ENCODE measurements around the gene SLC30A2.

SLC30A2 gene

DNA sequence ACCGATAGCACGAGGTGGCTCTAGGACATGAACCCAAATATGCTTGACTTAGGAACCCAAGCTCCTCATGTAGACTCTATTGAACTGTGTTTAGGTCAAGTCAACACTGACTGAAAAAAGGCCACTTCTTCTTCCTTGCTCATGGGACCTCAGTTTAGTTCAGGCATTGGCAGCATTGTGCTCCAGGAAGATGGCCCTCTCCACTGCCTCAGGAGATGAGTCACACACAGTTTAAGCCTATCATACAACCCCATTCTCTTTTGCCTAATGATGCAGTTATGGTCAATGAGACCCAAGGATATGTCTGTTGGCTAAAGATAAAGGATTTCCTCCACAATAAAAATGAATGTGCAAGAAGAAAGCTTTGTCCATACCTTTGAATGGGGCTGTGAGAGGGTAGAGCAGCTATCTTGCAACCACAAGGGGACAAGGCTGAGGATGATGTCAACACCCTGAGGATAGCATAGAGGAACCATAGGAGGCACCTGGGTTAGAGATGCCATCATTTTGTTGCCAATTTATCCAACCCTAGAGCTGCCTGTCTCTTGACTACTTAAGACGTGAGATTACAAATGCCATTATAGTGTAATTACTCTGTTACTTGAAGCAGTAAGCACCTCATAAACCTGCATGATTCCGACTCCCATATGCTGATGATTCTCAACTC lies 24.5 kb upstream of the SLC30A2 start:
- no peak for DNase-seq (ENCODE audit: extremely low read depth in 1 of 2, low read depth in 1 of 2)

DNA sequence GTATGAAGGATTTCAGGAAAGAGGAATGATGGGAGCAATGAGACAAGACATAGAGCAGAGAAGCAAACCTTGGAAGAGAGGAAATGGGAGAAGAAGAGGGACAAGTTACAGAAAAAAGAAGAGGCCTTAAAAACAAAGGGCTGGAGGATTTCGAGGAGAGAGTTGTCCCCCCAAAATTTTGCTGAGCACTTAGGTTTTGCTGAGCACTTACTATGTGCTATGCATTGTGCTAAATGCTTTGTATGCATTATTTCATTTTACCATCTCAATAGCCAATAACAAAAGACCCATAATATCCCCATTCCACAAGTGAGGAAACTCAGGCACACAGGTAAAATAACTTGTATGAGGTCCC lies 24.0 kb upstream of the SLC30A2 start:
- no peak for DNase-seq (ENCODE audit: extremely low read depth in 1 of 2, low read depth in 1 of 2)

DNA sequence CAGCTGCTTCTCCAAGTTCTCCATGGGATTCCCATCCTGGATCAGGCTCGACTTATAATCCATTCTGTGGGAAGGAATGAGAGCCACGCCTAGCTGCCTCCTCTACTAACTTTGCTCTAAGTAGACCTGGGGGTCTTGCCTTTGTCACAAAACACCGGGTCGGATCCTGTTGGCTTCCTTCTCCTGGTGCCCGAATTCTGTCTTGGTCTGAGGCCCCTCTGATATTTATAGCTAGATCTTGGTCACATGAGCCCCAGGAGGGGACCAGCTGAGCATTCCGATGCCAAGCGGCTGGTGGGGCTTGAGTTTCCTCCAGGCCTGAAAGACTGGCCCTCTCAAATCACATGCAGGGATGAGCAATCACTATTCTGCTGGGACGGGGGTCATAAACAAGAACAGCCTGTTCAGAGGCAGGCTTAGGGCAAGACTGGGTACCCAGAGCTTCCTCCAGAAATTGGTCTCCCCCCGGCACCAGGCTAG lies 21.6 kb upstream of the SLC30A2 start, which contains the start of gene TRIM63:
TSS of gene TRIM63 (minus strand) at position 199 of the 480 bp plus-strand sequence. CDS start at position 63, 136 bp downstream.
- DNase-seq (ENCODE audit: extremely low read depth in 1 of 2, low read depth in 1 of 2), result no peak

DNA sequence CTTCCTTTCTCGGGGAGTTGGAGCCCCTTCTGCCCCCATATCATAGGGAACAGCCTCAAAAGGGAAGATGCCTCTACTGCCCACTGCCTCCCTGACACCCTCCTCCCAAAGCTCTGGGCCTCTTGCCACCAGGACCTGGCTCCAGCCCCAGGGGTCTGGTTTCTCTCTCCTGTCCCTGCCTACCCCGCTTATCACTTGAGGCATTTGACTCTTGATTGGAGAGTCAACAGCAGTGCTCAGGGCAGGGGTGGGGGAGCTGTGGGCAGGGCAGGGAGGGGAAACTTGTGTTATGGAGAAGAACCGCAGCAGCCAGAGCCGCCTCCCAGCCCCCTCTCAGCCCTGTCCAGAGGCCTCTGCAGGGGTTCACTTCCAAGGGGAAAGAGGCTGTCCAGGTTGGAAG lies 20.9 kb upstream of the SLC30A2 start:
- no peak for DNase-seq (ENCODE audit: extremely low read depth in 1 of 2, low read depth in 1 of 2)

DNA sequence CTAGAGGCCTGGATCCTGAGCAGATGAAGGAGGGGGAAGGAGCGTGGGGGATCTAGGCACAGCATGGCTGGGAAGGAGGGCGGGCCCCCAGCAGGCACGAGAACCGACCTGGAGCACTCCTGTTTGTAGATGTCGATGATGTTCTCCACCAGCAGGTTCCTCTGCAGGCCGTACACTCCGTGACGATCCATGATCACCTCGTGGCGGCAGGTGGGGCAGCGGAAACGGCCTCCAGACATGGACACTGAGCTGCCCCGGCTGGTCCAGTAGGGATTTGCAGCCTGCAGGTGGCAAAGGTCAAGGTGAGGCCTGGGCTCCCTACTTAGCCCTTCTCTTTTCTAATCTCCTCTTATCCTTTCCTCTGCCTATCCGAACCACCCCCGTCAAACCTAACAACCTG lies 20.2 kb upstream of the SLC30A2 start:
- DNase-seq (ENCODE audit: extremely low read depth in 1 of 2, low read depth in 1 of 2), result no peak

DNA sequence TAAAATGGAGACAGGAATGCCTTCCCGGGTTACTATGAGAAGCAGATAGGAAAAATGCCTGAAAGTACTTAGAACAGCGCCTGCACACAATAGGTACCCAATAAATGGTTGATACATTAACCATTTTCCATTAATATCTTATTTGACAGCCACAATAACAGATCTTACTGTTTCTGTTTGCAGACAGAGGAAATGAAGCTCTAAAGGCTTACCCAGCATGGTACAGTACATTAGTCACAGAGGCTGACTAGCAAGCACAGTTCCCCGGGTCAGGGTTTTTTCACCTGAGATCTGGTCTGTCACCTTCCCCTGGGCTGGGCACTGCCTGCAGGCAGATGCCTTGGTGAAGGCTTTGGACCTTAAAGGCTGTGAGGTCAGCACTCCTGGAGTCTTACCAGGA lies 18.6 kb upstream of the SLC30A2 start:
- DNase-seq (ENCODE audit: extremely low read depth in 1 of 2, low read depth in 1 of 2), result no peak

DNA sequence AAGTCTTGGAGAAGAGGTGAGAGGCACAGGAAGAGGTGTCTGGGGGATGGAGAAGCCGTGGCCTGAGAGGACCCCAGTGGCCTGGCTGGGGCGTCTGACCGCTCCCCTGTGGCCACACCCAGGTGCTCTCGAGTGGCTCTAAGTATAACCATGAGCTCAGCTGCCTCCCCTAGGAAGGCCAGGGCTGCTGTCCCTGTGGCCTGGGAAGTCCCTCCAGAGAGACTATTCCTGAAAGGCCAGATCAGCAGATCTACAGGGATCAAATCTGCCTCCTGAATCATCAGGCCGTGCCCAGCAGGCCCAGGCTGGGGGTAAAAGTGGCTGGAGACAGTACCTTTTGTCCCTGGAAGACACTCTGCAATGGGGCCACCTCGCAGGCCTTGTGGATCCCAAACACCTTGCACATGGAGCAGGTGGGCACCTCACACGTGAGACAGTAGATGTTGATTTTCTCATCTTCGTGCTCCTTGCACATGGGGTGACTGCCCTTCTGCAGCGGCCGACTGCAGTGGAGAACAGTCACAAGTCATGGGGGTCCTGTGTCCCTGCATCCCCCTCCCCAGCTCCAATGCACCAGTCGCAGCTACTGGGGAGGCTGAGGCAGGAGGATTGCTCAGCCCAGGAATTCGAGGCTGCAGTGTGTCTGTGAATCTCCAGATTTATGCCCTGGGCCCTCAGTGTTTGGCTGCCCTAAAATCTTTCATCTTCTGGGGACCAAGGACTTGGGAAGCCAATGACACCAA lies 15.1 kb upstream of the SLC30A2 start:
- no peak for DNase-seq (ENCODE audit: extremely low read depth in 1 of 2, low read depth in 1 of 2)

DNA sequence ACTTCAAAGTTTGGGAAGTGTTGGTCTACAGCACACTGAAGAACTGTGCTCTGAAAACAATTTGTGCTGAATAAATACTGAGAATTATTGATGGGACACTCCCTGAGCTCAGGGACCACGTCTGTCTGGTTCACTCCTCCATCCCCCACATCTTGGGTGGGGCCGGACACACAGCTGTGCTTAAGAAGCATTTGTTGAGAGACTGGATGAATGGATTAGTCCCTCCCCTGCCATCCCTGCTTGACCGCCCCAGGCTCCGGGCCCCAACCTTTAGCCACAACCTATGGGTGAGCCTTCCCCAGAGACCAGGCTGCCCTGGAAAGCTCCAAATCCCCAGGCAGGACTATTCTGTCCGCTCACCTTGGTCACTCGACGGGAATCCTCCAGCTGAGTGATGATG lies 14.0 kb upstream of the SLC30A2 start:
- DNase-seq (ENCODE audit: extremely low read depth in 1 of 2, low read depth in 1 of 2), result no peak

DNA sequence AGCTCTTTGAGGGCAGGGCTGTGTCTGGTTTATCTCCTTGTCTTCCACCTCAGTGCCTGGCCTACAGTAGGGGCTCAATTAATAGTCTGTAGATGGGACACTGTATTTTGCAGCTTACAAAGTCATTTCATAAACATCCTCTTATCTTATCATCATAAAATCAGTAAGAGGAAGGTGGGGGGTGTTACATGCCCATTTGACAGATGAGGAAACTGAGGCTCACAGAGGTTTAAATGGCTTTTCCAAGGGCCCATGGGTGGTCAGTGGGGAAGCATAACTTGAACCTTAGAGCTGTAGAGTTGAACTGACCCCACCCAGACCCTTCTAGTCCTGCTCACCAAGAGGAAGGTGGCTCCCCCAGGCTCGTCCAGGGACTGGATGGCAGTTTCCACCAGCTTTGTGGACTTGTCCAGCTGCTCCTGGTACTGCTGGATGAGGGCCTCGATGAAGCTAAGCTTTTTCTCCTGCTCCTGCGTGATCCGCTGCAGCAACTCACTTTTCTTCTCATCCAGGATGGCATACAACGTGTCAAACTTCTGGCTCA lies 12.2 kb upstream of the SLC30A2 start:
- no peak for DNase-seq (ENCODE audit: extremely low read depth in 1 of 2, low read depth in 1 of 2)

DNA sequence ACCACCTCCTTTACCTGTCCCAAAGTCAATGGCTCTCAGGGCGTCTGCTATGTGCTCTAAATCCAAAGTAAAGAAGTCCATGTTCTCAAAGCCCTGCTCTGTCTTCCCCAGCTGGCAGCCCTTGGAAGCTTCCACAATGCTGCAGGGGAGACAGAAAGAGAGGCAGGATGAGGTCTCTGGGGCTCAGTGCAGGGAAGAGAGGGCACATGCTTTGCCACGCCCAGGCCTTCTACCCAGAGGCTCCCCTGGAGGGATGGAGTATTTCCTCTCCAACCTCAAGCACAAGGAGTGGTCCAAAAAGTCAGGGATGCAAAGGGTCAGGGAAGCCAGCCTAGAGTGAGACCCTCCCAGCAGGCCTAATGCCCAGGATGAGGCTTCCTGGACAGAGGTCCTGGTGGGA lies 11.3 kb upstream of the SLC30A2 start:
- DNase-seq (ENCODE audit: extremely low read depth in 1 of 2, low read depth in 1 of 2), result no peak

DNA sequence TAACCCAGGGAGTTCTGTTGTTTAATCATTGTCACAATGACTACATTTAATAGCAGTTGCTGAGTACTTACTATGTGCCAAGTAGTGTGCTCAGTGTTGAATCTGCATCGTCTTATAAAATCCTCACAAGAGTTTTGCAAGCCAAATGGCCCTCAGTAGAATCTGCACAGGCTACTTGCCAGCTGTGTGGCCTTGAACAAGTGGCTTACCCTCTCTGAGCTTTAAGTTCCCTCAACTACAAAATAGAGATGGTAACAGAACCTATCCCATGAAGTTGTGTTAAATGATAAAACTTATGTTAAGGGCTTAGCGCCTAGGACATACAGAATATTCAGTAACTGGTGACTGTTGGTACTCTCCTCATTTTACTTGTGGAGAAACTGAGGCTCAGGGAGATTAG lies 9.1 kb upstream of the SLC30A2 start:
- DNase-seq (ENCODE audit: extremely low read depth in 1 of 2, low read depth in 1 of 2), result no peak

DNA sequence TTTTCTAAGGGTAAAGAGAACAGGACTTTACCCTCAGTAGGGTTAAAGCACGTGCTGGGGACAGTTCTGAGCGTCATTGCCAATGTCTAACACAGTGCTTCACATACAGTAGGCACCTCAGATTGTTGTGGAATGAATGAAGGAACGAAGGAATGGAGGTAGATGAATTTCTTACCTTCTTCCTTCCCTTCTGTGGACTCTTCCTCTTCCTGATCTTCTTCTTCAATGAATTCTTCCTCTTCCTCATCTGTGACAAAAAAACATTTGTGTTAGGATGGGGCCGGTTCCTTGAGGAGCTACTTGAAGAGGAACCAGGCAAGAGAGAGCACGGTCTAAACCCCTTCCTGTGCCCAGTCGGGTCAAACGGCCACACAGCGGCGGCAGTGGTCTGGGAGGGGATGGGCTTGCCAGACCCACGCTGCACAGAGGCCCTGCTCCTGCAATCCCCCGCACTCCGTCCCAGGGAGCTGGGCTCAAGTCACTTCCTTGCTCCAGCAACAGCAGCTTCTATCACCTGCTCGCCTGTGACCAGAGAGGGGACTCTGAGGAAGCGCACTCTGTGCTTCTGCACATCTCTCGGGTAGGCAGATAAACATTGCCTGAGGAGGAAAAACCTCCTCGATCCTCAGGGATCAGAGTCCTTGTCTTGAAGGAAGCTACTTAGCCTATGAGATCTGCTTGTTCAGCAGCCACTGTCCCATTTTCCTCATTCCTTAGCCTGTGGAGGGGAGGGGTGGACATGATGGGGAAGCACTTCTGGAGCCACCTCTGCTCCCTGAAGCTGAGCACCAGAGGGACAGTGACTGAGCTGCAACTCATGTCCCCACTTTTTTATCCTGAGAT lies 8.0 kb upstream of the SLC30A2 start:
- DNase-seq (ENCODE audit: extremely low read depth in 1 of 2, low read depth in 1 of 2), result no peak

DNA sequence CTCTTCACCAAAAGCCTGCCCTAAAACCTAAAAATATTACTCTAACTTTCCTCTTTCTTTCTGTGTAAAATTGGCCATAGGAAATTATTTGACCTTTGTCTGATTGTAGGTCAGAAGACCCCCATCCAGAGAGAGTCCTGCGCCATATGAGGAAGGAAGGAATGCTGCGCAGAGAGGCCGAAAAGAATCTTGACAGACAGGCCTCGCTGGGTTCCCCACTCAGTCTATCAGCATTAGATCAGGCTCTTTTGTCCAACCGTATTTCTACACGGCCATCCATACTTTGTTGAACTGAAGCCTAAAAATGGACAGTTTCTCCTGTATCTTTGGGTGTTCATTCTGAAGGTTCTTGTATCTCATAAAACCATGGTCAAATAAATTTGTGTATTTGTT lies 4.3 kb upstream of the SLC30A2 start:
- no peak for DNase-seq (ENCODE audit: extremely low read depth in 1 of 2, low read depth in 1 of 2)

DNA sequence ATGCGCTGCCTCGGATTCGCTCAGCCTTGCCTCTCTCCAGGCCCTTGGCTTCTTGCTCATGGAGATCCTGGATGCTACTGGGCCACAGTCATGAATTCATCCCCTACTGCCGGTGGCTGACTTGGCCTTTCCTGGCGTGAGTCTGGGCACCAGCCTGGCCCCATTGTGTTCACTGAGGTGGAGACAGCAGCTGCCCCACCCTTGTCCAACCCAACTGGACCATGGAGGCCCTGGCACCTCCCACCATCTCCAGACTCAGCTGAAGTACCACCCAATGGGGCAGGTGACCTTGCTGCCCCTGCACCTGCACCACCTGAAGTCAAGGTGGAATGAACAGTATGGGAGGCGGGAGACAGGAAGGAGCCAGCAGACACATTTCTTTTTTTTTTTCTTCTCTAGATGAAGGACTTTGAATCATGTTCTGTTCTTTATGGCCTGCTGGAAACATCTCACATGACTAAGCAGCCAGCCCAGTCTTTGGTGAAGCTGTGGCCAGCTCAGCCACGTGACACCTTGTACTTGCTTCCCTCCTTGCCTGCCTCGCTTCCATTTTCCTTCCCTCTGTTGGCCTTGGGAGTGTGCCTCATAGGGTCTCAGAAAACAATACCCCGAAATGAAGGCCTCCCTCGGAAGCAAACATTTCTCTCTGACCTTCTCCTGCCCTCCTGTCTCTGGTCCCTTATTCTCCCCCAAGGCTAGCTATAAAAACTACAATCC lies 3.8 kb upstream of the SLC30A2 start:
- no peak for DNase-seq (ENCODE audit: extremely low read depth in 1 of 2, low read depth in 1 of 2)

DNA sequence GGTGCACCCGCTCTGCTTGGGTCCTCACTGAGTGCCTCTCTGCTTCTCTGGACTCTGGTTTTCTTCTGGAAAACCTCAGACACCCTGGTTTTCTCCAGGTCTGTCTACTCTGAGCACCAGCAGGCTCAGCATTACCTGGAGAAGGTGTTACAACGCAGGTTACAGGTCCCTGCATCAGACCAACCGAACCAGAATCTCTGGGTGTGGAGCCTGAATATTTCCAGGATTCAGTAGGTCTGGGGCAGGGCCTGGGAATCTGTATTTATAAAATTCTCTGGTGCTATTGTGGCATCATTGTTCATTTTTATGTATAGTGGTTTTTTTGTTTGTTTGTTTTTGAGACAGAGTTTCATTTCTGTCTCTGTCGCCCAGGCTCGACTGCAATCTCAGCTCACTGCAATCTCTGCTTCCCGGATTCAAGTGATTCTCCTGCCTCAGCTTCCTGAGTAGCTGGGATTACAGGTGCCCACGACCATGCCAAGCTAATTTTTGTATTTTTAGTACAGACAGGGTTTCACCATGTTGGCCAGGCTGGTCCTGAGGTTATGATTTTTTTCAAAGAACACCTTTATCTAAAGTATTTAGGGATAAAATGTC lies 1.5 kb upstream of the SLC30A2 start:
- no peak for DNase-seq (ENCODE audit: extremely low read depth in 1 of 2, low read depth in 1 of 2)

DNA sequence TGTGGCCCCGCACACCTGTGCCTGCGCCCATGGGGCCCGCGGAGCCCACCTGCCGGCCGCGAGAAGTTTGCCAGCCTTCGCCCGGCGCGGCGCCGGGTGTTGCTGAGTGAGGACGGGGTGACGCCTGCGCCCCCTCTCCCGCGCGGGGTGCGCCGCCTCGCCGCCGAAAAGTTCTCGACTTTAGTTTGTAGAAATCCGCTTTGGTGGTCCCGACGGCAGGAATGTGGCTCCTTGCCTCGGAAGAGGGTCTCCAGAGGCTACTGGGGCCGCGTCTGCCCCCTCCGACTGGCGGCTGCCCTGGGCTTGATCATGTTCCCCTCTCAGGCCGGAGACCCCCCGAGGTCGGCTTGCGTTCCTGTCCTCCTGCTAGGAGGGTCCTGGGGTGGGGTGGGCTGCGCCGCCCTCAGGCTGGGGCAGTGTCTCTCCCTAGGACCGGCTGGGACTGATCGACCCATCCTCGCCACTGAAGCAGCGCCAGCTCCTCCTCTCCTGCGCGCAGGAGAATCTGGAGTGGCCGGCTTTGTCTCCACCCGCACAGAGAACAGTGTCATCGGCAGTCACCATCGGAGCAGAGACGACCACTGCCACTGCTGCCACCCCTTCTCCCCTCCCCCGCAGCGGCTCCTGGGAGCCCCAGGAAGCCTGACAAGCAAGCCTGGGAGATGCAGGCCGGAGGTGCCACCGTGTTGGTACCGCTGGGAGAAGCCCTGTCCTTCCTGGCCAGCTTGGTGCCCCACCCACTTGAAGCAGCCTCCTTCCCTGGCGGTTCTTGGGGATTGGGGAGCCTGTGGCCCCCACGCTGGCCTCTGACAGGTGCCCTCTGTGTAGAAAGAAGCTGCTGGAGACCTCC lies 553 bp upstream of the SLC30A2 start:
- DNase-seq (ENCODE audit: extremely low read depth in 1 of 2, low read depth in 1 of 2), result no peak

DNA sequence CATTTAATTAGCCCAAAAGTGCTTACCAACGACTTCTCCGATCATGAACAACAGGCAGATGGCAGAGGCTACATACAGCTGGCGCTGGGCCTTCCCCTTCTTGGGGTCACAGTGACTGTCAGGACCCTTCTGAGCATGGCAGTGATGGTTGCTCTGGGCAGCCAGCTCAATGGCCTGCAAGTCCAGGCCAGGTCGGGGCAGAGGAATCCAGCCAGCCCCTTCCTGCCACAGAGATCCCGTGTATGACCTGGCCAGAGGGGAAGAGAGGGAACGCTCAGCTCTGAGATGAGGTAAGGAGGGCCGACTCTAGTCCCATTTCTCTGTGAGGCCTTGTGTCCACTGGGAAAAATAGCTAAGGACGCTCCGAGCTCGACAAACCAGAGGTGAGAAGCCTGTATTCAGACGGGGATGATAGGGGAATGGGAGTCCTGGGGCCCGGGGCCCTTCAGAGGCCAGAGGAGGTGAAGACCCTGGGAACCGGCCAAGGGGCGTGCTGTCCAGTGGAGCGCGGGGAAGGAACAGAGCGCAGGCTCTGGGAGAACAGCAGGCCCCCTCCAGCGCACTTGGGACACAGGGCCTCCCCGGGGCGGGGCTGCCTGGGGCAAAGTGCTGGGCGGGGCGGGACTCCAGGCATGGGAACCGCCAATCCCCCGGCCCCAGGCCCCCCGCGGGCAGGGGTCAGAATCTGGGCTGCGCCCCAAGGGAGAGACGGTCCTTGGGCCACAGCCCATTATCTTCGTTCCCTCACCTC lies 772 bp downstream of the SLC30A2 start:
- DNase-seq (ENCODE audit: extremely low read depth in 1 of 2, low read depth in 1 of 2), result no peak

DNA sequence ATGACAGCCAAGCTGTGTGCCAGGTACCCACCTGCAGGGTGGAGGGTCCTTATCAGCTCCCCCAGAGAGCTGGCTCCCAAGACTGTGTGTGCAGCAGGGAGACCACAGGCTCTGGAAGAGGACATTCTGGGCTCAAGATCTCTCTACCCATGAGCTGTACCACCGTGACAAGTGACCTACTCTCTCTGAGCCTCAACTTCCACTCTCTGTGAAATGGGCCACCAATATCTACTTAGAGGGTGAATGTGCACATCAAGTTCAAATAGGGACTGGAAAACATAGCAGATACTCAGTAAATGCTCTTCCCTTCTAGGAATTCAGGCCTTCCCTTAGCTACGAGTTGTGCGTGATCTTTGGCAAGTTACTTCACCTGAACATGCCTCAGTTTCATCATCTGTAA lies 1.5 kb downstream of the SLC30A2 start:
- DNase-seq (ENCODE audit: extremely low read depth in 1 of 2, low read depth in 1 of 2), result no peak

DNA sequence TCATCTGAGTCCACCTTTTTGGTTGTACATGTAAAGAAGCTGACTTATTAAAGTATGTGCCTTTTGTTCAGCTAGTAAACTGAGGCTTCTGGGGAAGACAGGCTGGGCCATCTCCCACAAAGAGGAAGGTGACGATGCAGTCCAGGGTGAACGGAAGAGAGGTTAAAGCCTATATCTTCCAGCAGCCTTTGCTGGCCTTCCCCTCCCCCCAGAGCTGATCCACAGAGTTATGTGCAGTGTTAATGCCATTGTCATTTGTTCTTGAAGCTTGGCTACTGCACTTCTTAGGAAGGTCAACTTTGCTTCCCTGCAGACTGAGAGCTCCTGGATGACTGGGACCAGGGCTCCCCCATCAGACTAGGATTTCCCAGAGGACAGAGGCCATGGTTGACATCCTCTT lies 2.2 kb downstream of the SLC30A2 start:
- DNase-seq (ENCODE audit: extremely low read depth in 1 of 2, low read depth in 1 of 2), result no peak
